SJSA1 (cell line): ENCODE results near the gene CNTNAP2. TPM values are rescaled to one million over a fixed set of nuclear protein-coding genes. Genes with fewer than 3 reads are reported as not detected.

Source experiments
- DNase-seq, 2 experiments: peaks; one replicate each; pipeline ENCODE4 v3.0.0-alpha.2; 2015 to 2020; ENCODE audit warnings: low spot score in 2 of 2, low read depth in 1 of 2
- H3K27ac ChIP-seq: fragments of 250-450 bp; sonication (Bioruptor Pico); 2 replicates; pipeline ENCODE4 v1.5.1; 2020; ENCODE audit warnings: mild to moderate bottlenecking, moderate library complexity
- H3K27me3 ChIP-seq: fragments of 250-450 bp; sonication (Bioruptor Pico); replicated peaks from 2 replicates; pipeline ENCODE4 v1.5.1; 2020; ENCODE audit warnings: mild to moderate bottlenecking, moderate library complexity
- H3K36me3 ChIP-seq: fragments of 250-450 bp; sonication (Bioruptor Pico); 2 replicates; pipeline ENCODE4 v1.5.1; 2020; ENCODE audit warnings: mild to moderate bottlenecking
- H3K4me1 ChIP-seq: fragments of 250-450 bp; sonication (Bioruptor Pico); replicated peaks from 2 replicates; pipeline ENCODE4 v1.6.1; 2021; ENCODE audit warnings: mild to moderate bottlenecking
- H3K4me3 ChIP-seq: fragments of 250-450 bp; sonication (Bioruptor Pico); 2 replicates; pipeline ENCODE4 v1.5.1; 2020; ENCODE audit warnings: mild to moderate bottlenecking
- H3K9me3 ChIP-seq: fragments of 250-450 bp; sonication (Bioruptor Pico); replicated peaks from 2 replicates; pipeline ENCODE4 v1.5.1; 2020; ENCODE audit warnings: mild to moderate bottlenecking
- total RNA-seq: library from RNA; depleted of rRNA; stranded (reverse); fragments of >200 nt; shearing (Covaris generic); gene quantifications from 2 replicates; pipeline ENCODE4 v1.2.3, GENCODE V29; 2014

Gene CNTNAP2
- total RNA-seq, 1 experiment from 2014 or later: 0.29 TPM

- H3K36me3 ChIP-seq: no peaks in the 10 kb centered on the region
- DNase-seq: no peak
- no peak overlapping the region for H3K4me3 ChIP-seq
- no peaks in the 10 kb centered on the region for H3K4me1 ChIP-seq
- peaks cover 3% of the 10 kb centered on the region for H3K9me3 ChIP-seq
- H3K27ac ChIP-seq: no peak overlapping the region
- no peaks in the 10 kb centered on the region for H3K27me3 ChIP-seq
These were observed 520.0 kb downstream of the CNTNAP2 start for GRCh38 chr7:146636581-146636980.

GRCh38 chr7:146639291-146639690 is 522.7 kb downstream of the CNTNAP2 start:
- no peak for DNase-seq
- no peaks in the 10 kb centered on the region for H3K4me1 ChIP-seq
- H3K27ac ChIP-seq: no peak overlapping the region
- H3K27me3 ChIP-seq: no peaks in the 10 kb centered on the region
- H3K4me3 ChIP-seq: no peak overlapping the region
- H3K9me3 ChIP-seq: peaks cover 3% of the 10 kb centered on the region
- no peaks in the 10 kb centered on the region for H3K36me3 ChIP-seq

- H3K4me3 ChIP-seq: no peak overlapping the region
- no peaks in the 10 kb centered on the region for H3K36me3 ChIP-seq
- H3K27me3 ChIP-seq: no peaks in the 10 kb centered on the region
- H3K4me1 ChIP-seq: no peaks in the 10 kb centered on the region
- DNase-seq: no peak
- no peak overlapping the region for H3K27ac ChIP-seq
- peaks cover 3% of the 10 kb centered on the region for H3K9me3 ChIP-seq
These were observed 524.9 kb downstream of the CNTNAP2 start for GRCh38 chr7:146641491-146641890.

- Histone ChIP-seq H3K27ac (no peak overlapping the region), H3K4me3 (no peak overlapping the region), H3K4me1 (no peaks in the 10 kb centered on the region), H3K9me3 (peaks cover 5% of the 10 kb centered on the region; the same call in 1 of the 2 replicates), H3K36me3 (no peaks in the 10 kb centered on the region), H3K27me3 (no peaks in the 10 kb centered on the region)
- no peak for DNase-seq
These were observed 528.9 kb downstream of the CNTNAP2 start for GRCh38 chr7:146645383-146645976.

GRCh38 chr7:146647445-146647844 is 530.8 kb downstream of the CNTNAP2 start:
- Histone ChIP-seq H3K4me1 (no peaks in the 10 kb centered on the region), H3K27ac (no peak overlapping the region), H3K4me3 (no peak overlapping the region), H3K36me3 (no peaks in the 10 kb centered on the region), H3K27me3 (no peaks in the 10 kb centered on the region), H3K9me3 (peaks cover 5% of the 10 kb centered on the region; the same call in 1 of the 2 replicates)
- DNase-seq: no peak

GRCh38 chr7:146652176-146652575 is 535.6 kb downstream of the CNTNAP2 start:
- peaks cover 5% of the 10 kb centered on the region; the same call in 1 of the 2 replicates for H3K9me3 ChIP-seq
- H3K36me3 ChIP-seq: no peaks in the 10 kb centered on the region
- no peak overlapping the region for H3K27ac ChIP-seq
- H3K4me3 ChIP-seq: no peak overlapping the region
- H3K4me1 ChIP-seq: no peaks in the 10 kb centered on the region
- H3K27me3 ChIP-seq: no peaks in the 10 kb centered on the region
- no peak for DNase-seq

GRCh38 chr7:146654048-146654447 is 537.4 kb downstream of the CNTNAP2 start:
- DNase-seq: no peak
- Histone ChIP-seq H3K4me3 (no peak overlapping the region), H3K9me3 (peaks cover 2% of the 10 kb centered on the region; the same call in 1 of the 2 replicates), H3K27ac (no peak overlapping the region), H3K27me3 (no peaks in the 10 kb centered on the region), H3K4me1 (no peaks in the 10 kb centered on the region), H3K36me3 (no peaks in the 10 kb centered on the region)

- Histone ChIP-seq H3K4me1 (no peaks in the 10 kb centered on the region), H3K27ac (no peak overlapping the region), H3K9me3 (no peaks in the 10 kb centered on the region), H3K27me3 (no peaks in the 10 kb centered on the region), H3K36me3 (no peaks in the 10 kb centered on the region), H3K4me3 (no peak overlapping the region)
- no peak for DNase-seq
These were observed 539.6 kb downstream of the CNTNAP2 start for GRCh38 chr7:146655928-146656797.

- no peak overlapping the region for H3K27ac ChIP-seq
These were observed 540.4 kb downstream of the CNTNAP2 start for GRCh38 chr7:146656988-146657387.

GRCh38 chr7:146658604-146659003 is 542.0 kb downstream of the CNTNAP2 start:
- no peaks in the 10 kb centered on the region for H3K36me3 ChIP-seq
- no peak overlapping the region for H3K4me3 ChIP-seq
- no peaks in the 10 kb centered on the region for H3K4me1 ChIP-seq
- no peaks in the 10 kb centered on the region for H3K9me3 ChIP-seq
- H3K27ac ChIP-seq: no peak overlapping the region
- no peak for DNase-seq
- no peaks in the 10 kb centered on the region for H3K27me3 ChIP-seq

More at GRCh38 chr7:146656988-146657387, 540.4 kb downstream of the CNTNAP2 start:
- H3K4me1 ChIP-seq: no peaks in the 10 kb centered on the region
- no peak overlapping the region for H3K4me3 ChIP-seq
- no peak for DNase-seq
- H3K36me3 ChIP-seq: no peaks in the 10 kb centered on the region
- no peaks in the 10 kb centered on the region for H3K9me3 ChIP-seq
- H3K27me3 ChIP-seq: no peaks in the 10 kb centered on the region

GRCh38 chr7:146659732-146660131 is 543.1 kb downstream of the CNTNAP2 start:
- no peak for DNase-seq

GRCh38 chr7:146660839-146661238 is 544.2 kb downstream of the CNTNAP2 start:
- H3K4me3 ChIP-seq: no peak overlapping the region
- DNase-seq: no peak
- H3K9me3 ChIP-seq: no peaks in the 10 kb centered on the region
- no peaks in the 10 kb centered on the region for H3K36me3 ChIP-seq
- no peaks in the 10 kb centered on the region for H3K4me1 ChIP-seq
- H3K27me3 ChIP-seq: no peaks in the 10 kb centered on the region
- no peak overlapping the region for H3K27ac ChIP-seq

More at GRCh38 chr7:146659732-146660131, 543.1 kb downstream of the CNTNAP2 start:
- H3K36me3 ChIP-seq: no peaks in the 10 kb centered on the region
- no peak overlapping the region for H3K4me3 ChIP-seq
- H3K9me3 ChIP-seq: no peaks in the 10 kb centered on the region
- H3K27ac ChIP-seq: no peak overlapping the region
- H3K27me3 ChIP-seq: no peaks in the 10 kb centered on the region
- H3K4me1 ChIP-seq: no peaks in the 10 kb centered on the region

GRCh38 chr7:146661435-146661834 is 544.8 kb downstream of the CNTNAP2 start:
- no peak for DNase-seq
- no peaks in the 10 kb centered on the region for H3K9me3 ChIP-seq
- no peaks in the 10 kb centered on the region for H3K4me1 ChIP-seq
- no peak overlapping the region for H3K4me3 ChIP-seq
- no peaks in the 10 kb centered on the region for H3K36me3 ChIP-seq
- H3K27me3 ChIP-seq: no peaks in the 10 kb centered on the region
- H3K27ac ChIP-seq: no peak overlapping the region

- H3K4me3 ChIP-seq: no peak overlapping the region
- no peak for DNase-seq
- H3K9me3 ChIP-seq: no peaks in the 10 kb centered on the region
- H3K27me3 ChIP-seq: no peaks in the 10 kb centered on the region
- no peak overlapping the region for H3K27ac ChIP-seq
- no peaks in the 10 kb centered on the region for H3K4me1 ChIP-seq
- H3K36me3 ChIP-seq: no peaks in the 10 kb centered on the region
These were observed 545.3 kb downstream of the CNTNAP2 start for GRCh38 chr7:146661929-146662328.
